ENCODE results near the gene ACO2.

ACO2 gene

GRCh38 chr22:41532908-41533825 is 64.2 kb downstream of the ACO2 start:
- TF ChIP-seq, protein P1, sequence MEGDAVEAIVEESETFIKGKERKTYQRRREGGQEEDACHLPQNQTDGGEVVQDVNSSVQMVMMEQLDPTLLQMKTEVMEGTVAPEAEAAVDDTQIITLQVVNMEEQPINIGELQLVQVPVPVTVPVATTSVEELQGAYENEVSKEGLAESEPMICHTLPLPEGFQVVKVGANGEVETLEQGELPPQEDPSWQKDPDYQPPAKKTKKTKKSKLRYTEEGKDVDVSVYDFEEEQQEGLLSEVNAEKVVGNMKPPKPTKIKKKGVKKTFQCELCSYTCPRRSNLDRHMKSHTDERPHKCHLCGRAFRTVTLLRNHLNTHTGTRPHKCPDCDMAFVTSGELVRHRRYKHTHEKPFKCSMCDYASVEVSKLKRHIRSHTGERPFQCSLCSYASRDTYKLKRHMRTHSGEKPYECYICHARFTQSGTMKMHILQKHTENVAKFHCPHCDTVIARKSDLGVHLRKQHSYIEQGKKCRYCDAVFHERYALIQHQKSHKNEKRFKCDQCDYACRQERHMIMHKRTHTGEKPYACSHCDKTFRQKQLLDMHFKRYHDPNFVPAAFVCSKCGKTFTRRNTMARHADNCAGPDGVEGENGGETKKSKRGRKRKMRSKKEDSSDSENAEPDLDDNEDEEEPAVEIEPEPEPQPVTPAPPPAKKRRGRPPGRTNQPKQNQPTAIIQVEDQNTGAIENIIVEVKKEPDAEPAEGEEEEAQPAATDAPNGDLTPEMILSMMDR (IDR thresholded peaks at IDR 0.05; ENCODE audit: low read depth, low read length, missing control alignments) = peak; percentile 88
- DNase-seq (ENCODE audit: extremely low read depth, low read depth) = no peak
- no peak overlapping the region for H3K4me3 ChIP-seq (replicated peaks; ENCODE audit: low read depth, low read length)

- no peak overlapping the region for H3K4me3 ChIP-seq (replicated peaks; ENCODE audit: low read depth, low read length)
- no peak for DNase-seq (ENCODE audit: extremely low read depth, low read depth)
- TF ChIP-seq, protein P1 (IDR thresholded peaks at IDR 0.05; ENCODE audit: low read depth, low read length, missing control alignments) = no peak
Observed at GRCh38 chr22:41534219-41534618, 65.3 kb downstream of the ACO2 start.

- TF ChIP-seq, protein P1 (IDR thresholded peaks at IDR 0.05; ENCODE audit: low read depth, low read length, missing control alignments) = peak; percentile 31
- no peak overlapping the region for H3K4me3 ChIP-seq (replicated peaks; ENCODE audit: low read depth, low read length)
- no peak for DNase-seq (ENCODE audit: extremely low read depth, low read depth)
Observed at GRCh38 chr22:41535244-41535643, 66.3 kb downstream of the ACO2 start.

DNA sequence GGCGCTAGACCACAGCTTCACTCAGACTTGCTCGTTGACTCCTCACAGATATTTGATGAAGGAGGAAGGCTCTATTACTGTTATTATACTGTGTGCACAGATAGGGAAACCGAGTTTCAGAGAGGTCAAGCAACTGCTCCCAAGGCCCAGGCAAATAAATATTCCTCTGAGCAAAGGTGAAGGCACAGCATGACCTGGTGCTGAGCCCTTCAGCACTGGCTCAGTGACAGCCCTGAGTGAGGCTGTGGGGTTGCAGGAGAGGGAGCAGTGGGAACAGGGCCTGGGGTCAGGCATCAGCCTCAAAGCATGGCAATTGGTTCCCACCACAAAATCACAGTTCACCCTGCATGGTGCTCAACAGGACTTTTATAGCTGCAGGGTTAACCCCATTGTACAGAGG is 68.3 kb downstream of the ACO2 start:
- no peak overlapping the region for H3K4me3 ChIP-seq (replicated peaks; ENCODE audit: low read depth, low read length)
- TF ChIP-seq, protein P1 (IDR thresholded peaks at IDR 0.05; ENCODE audit: low read depth, low read length, missing control alignments) = no peak
- DNase-seq (ENCODE audit: extremely low read depth, low read depth) = no peak

- TF ChIP-seq, protein P1 (IDR thresholded peaks at IDR 0.05; ENCODE audit: low read depth, low read length, missing control alignments) = no peak
- no peak overlapping the region for H3K4me3 ChIP-seq (replicated peaks; ENCODE audit: low read depth, low read length)
- DNase-seq (ENCODE audit: extremely low read depth, low read depth) = no peak
Observed at GRCh38 chr22:41538583-41538982, 69.7 kb downstream of the ACO2 start.

GRCh38 chr22:41539146-41540005 is 70.5 kb downstream of the ACO2 start:
- H3K4me3 ChIP-seq (replicated peaks; ENCODE audit: low read depth, low read length) = no peak overlapping the region
- no peak for DNase-seq (ENCODE audit: extremely low read depth, low read depth)
- TF ChIP-seq, protein P1 (IDR thresholded peaks at IDR 0.05; ENCODE audit: low read depth, low read length, missing control alignments) = no peak

All from HFF-Myc (cell line).